ENCODE data around the gene FRY. TPM values are rescaled to one million over a fixed set of nuclear protein-coding genes. Genes with fewer than 3 reads are reported as not detected.

FRY gene
- total and polyA plus RNA-seq, 2 donors from 2014 or later = 21.8 to 69.5 TPM

- H3K4me1 ChIP-seq (ENCODE audit: control insufficient read depth in 2 of 3, insufficient read depth in 2 of 3, low read depth in 1 of 3, low read length in 3 of 3) = no peaks in the 10 kb centered on the region
- DNase-seq (no peak), FAIRE-seq (no peak)
- H3K27me3 ChIP-seq (ENCODE audit: control insufficient read depth, insufficient read depth, low read length) = no peaks in the 10 kb centered on the region
- no peaks in the 10 kb centered on the region for H3K9me3 ChIP-seq (ENCODE audit: control insufficient read depth in 2 of 3, insufficient read depth in 1 of 3, low read length in 3 of 3)
- intact Hi-C loops (cut with DNase I) = no loop called here
- no peak overlapping the region for H3K27ac ChIP-seq (ENCODE audit: low read depth in 2 of 2, low read length in 2 of 2)
- H3K4me3 ChIP-seq (ENCODE audit: low read length in 3 of 3) = no peak overlapping the region
- H3K9ac ChIP-seq (ENCODE audit: low read length in 3 of 3) = no peak overlapping the region
- TF ChIP-seq, protein P1, sequence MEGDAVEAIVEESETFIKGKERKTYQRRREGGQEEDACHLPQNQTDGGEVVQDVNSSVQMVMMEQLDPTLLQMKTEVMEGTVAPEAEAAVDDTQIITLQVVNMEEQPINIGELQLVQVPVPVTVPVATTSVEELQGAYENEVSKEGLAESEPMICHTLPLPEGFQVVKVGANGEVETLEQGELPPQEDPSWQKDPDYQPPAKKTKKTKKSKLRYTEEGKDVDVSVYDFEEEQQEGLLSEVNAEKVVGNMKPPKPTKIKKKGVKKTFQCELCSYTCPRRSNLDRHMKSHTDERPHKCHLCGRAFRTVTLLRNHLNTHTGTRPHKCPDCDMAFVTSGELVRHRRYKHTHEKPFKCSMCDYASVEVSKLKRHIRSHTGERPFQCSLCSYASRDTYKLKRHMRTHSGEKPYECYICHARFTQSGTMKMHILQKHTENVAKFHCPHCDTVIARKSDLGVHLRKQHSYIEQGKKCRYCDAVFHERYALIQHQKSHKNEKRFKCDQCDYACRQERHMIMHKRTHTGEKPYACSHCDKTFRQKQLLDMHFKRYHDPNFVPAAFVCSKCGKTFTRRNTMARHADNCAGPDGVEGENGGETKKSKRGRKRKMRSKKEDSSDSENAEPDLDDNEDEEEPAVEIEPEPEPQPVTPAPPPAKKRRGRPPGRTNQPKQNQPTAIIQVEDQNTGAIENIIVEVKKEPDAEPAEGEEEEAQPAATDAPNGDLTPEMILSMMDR (IDR thresholded peaks at IDR 0.05; ENCODE audit: borderline replicate concordance, extremely low read depth, insufficient read depth) = no peak
- peaks cover 0 to 8% (median 3%) of the 10 kb centered on the region in 3 donors for H3K36me3 ChIP-seq (ENCODE audit: control insufficient read depth in 2 of 3, insufficient read depth in 3 of 3, low read length in 3 of 3)
These were observed 216.3 kb downstream of the FRY start for GRCh38 chr13:32247887-32248286.

GRCh38 chr13:32248801-32249200 lies 217.2 kb downstream of the FRY start:
- TF ChIP-seq, protein P1 (IDR thresholded peaks at IDR 0.05; ENCODE audit: borderline replicate concordance, extremely low read depth, insufficient read depth) = no peak
- no peak overlapping the region for H3K9ac ChIP-seq (ENCODE audit: low read length in 3 of 3)
- no peaks in the 10 kb centered on the region for H3K27me3 ChIP-seq (ENCODE audit: control insufficient read depth, insufficient read depth, low read length)
- H3K4me3 ChIP-seq (ENCODE audit: low read length in 3 of 3) = no peak overlapping the region
- no peaks in the 10 kb centered on the region for H3K9me3 ChIP-seq (ENCODE audit: control insufficient read depth in 2 of 3, insufficient read depth in 1 of 3, low read length in 3 of 3)
- no peak overlapping the region for H3K27ac ChIP-seq (ENCODE audit: low read depth in 2 of 2, low read length in 2 of 2)
- DNase-seq (no peak), FAIRE-seq (no peak)
- no peaks in the 10 kb centered on the region for H3K4me1 ChIP-seq (ENCODE audit: control insufficient read depth in 2 of 3, insufficient read depth in 2 of 3, low read depth in 1 of 3, low read length in 3 of 3)
- intact Hi-C loops (cut with DNase I) = no loop called here
- H3K36me3 ChIP-seq (ENCODE audit: control insufficient read depth in 2 of 3, insufficient read depth in 3 of 3, low read length in 3 of 3) = peaks cover 0 to 8% (median 3%) of the 10 kb centered on the region in 3 donors

DNA sequence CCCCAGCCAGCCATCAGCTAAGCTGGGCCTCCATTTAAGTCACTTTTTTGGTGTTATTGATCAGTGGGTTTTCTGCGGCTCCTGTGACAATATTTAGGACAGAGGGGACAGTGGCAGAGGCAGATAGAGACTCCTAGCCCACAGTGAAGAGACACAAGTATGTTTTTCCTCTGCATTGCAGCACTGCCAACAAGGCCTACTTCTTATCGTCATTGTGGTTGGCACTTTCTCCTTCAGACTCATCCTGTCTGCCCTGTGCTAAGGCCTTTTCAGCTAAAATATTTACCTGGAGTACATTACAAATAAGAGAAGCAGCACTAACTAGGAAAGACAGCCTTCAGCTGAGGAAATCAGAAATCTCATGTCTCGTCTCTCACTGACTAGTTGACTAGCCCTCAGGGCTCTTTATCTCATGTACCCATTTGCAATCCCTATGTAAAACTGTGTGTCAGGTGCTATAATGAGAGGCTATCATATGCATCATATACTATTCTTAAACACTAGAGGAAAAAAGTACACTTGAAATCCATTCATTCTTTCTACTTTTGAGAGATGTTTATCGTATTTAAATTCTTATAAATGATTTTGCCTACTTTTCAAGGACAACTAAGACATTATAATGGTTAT lies 221.4 kb downstream of the FRY start:
- DNase-seq (no peak), FAIRE-seq (no peak)
- Histone ChIP-seq H3K36me3 (ENCODE audit: control insufficient read depth in 2 of 3, insufficient read depth in 3 of 3, low read length in 3 of 3) (peaks cover 0 to 6% (median 3%) of the 10 kb centered on the region in 3 donors), H3K27ac (ENCODE audit: low read depth in 2 of 2, low read length in 2 of 2) (no peak overlapping the region), H3K4me3 (ENCODE audit: low read length in 3 of 3) (no peak overlapping the region), H3K9ac (ENCODE audit: low read length in 3 of 3) (no peak overlapping the region), H3K27me3 (ENCODE audit: control insufficient read depth, insufficient read depth, low read length) (no peaks in the 10 kb centered on the region), H3K9me3 (ENCODE audit: control insufficient read depth in 2 of 3, insufficient read depth in 1 of 3, low read length in 3 of 3) (no peaks in the 10 kb centered on the region), H3K4me1 (ENCODE audit: control insufficient read depth in 2 of 3, insufficient read depth in 2 of 3, low read depth in 1 of 3, low read length in 3 of 3) (no peaks in the 10 kb centered on the region)
- intact Hi-C loops (cut with DNase I) = no loop called here
- TF ChIP-seq, protein P1 (IDR thresholded peaks at IDR 0.05; ENCODE audit: borderline replicate concordance, extremely low read depth, insufficient read depth) = no peak

Measured in kidney (tissue), 14 donors.